GM12878 (cell line): ENCODE results near the gene POC5. TPM values are rescaled to one million over a fixed set of nuclear protein-coding genes. Genes with fewer than 3 reads are reported as not detected.

Experiments
- ATAC-seq: fragments of 200-7000 bp; cut with Tn5 transposase; 3 replicates; pipeline ENCODE4 v1.9.1; 2020; ENCODE audit warnings: mild to moderate bottlenecking, moderate library complexity
- BruUV-seq: library from RNA; stranded (reverse); fragments of 400-500 nt; replicated peaks from 2 replicates; lab custom pipeline; 2021; lab: Mats Ljungman, UMichigan
- CTCF ChIA-PET: fragments of 300-600 bp; sonication (Branson Sonifier 250); formaldehyde crosslinking; extraction: SDS; loops from one replicate; lab custom pipeline; 2021; ENCODE audit warnings: inconsistent platforms; lab: Yijun Ruan, JAX
- POLR2A ChIA-PET: fragments of 350-600 bp; formaldehyde crosslinking; extraction: SDS; loops from one replicate; lab custom pipeline; 2021; ENCODE audit warnings: inconsistent platforms; lab: Charles Lee
- RAD21 ChIA-PET: fragments of 300-600 bp; sonication (Branson Sonifier 250); formaldehyde crosslinking; loops from one replicate; lab custom pipeline; 2023; ENCODE audit warnings: antibody characterized with exemption; ENCODE audit not compliant: unreplicated experiment; lab: Charles Lee
- SMC1A ChIA-PET: fragments of 300-600 bp; sonication (Branson Sonifier 250); formaldehyde crosslinking; loops from one replicate; lab custom pipeline; 2023; ENCODE audit not compliant: unreplicated experiment, uncharacterized antibody; lab: Charles Lee
- DNase-seq: peaks from one replicate; pipeline ENCODE4 v3.0.0-alpha.2; 2011; ENCODE audit warnings: low read depth, low spot score
- FAIRE-seq: peaks from 3 replicates; lab custom pipeline; 2011; peaks lifted over from hg19 to GRCh38; lab: Jason Lieb, UNC
- H2AFZ ChIP-seq: 2 replicates; pipeline ENCODE4 v1.6.0; 2011; ENCODE audit warnings: low read depth, low read length, control low read depth; ENCODE audit not compliant: control insufficient read depth
- H3K27ac ChIP-seq: 2 replicates; pipeline ENCODE4 v1.5.1; 2011; ENCODE audit warnings: control low read depth; ENCODE audit not compliant: control insufficient read depth, insufficient read depth
- H3K27me3 ChIP-seq, 2 experiments: replicated peaks in 1 of 2; 2 replicates each; pipeline versions ENCODE4 v1.6.0 to v1.6.1; 2011; ENCODE audit warnings: low read length in 1 of 2; ENCODE audit not compliant: control insufficient read depth in 2 of 2, insufficient read depth in 2 of 2
- H3K36me3 ChIP-seq, 2 experiments: 2 replicates each; pipeline ENCODE4 v1.5.1; 2011; ENCODE audit warnings: low read length in 1 of 2; ENCODE audit not compliant: control insufficient read depth in 2 of 2, insufficient read depth in 2 of 2
- H3K4me1 ChIP-seq: 2 replicates; pipeline ENCODE4 v1.6.1; 2011; ENCODE audit warnings: mild to moderate bottlenecking, low read length, moderate library complexity, mixed read lengths; ENCODE audit not compliant: control insufficient read depth, insufficient read depth
- H3K4me2 ChIP-seq: 2 replicates; pipeline ENCODE4 v1.6.0; 2011; ENCODE audit warnings: control low read depth; ENCODE audit not compliant: control insufficient read depth, insufficient read depth
- H3K4me3 ChIP-seq: fragments of 200-600 bp; sonication (generic); 2 replicates; pipeline ENCODE4 v1.5.1; 2016
- H3K79me2 ChIP-seq: 2 replicates; pipeline ENCODE4 v1.6.0; 2011; ENCODE audit warnings: low read length; ENCODE audit not compliant: control insufficient read depth, insufficient read depth
- H3K9ac ChIP-seq: 2 replicates; pipeline ENCODE4 v1.8.0; 2011; ENCODE audit warnings: low read length, control low read depth, mixed read lengths; ENCODE audit not compliant: control insufficient read depth, insufficient read depth
- H3K9me3 ChIP-seq: replicated peaks from 3 replicates; pipeline ENCODE4 v1.5.1; 2011; ENCODE audit warnings: mild to moderate bottlenecking, low read length; ENCODE audit not compliant: control insufficient read depth, insufficient read depth
- H4K20me1 ChIP-seq: 2 replicates; pipeline ENCODE4 v1.6.0; 2011; ENCODE audit not compliant: control insufficient read depth, insufficient read depth
- CEBPB ChIP-seq, 2 experiments: fragments of 150-350 bp in 1 of 2; IDR thresholded peaks; 2 replicates each; pipeline ENCODE4 v1.6.1; 2012 to 2014; ENCODE audit warnings: low read depth in 2 of 2, low read length in 2 of 2, borderline replicate concordance in 1 of 2, inconsistent platforms in 1 of 2
- CHD4 ChIP-seq: fragments of 200-600 bp; sonication (generic); IDR thresholded peaks from 2 replicates; pipeline ENCODE4 v1.6.1; 2016; ENCODE audit warnings: mild to moderate bottlenecking
- GABPA ChIP-seq: IDR thresholded peaks from 2 replicates; pipeline ENCODE4 v1.6.1; 2014; ENCODE audit warnings: antibody characterized with exemption, low read depth, mild to moderate bottlenecking, inconsistent platforms
- MXI1 ChIP-seq: fragments of 150-350 bp; IDR thresholded peaks from 2 replicates; pipeline ENCODE4 v1.6.1; 2011; ENCODE audit warnings: low read depth, mild to moderate bottlenecking, inconsistent platforms, low read length, improper control_type of control experiment
- RCOR1 ChIP-seq: conservative IDR thresholded peaks from 2 replicates; pipeline ENCODE4 v1.6.1; 2012; ENCODE audit warnings: low read depth, low read length, improper control_type of control experiment
- SMAD1 ChIP-seq: fragments of 450-650 bp; IDR thresholded peaks from 2 replicates; pipeline ENCODE4 v1.6.1; 2018; ENCODE audit warnings: mild to moderate bottlenecking, low read depth; ENCODE audit not compliant: partially characterized antibody
- ZNF207 ChIP-seq: fragments of 450-650 bp; IDR thresholded peaks from 2 replicates; pipeline ENCODE4 v1.6.1; 2014; ENCODE audit warnings: antibody characterized with exemption, mild to moderate bottlenecking, borderline replicate concordance
- ZSCAN29 ChIP-seq: fragments of 450-650 bp; IDR thresholded peaks from 2 replicates; pipeline ENCODE4 v1.6.1; 2017; ENCODE audit warnings: mild to moderate bottlenecking, moderate library complexity
- WGBS: methylation state at CpG from one replicate; pipeline ENCODE4 v1.1.6; 2016; ENCODE audit warnings: low lambda C conversion rate; ENCODE audit not compliant: insufficient replicate concordance, insufficient coverage; ENCODE audit errors: missing lambda C conversion rate; 5-methylcytosine and 5-hydroxymethylcytosine counted together
- in situ Hi-C: fragments of 300-500 bp; cut with MboI; formaldehyde crosslinking; loops from 9 replicates; pipeline ENCODE4 v1.14.3; 2018; ENCODE audit warnings: mixed read lengths
- intact Hi-C: fragments of 100-400 bp; cut with micrococcal nuclease; formaldehyde crosslinking; loops from one replicate; pipeline ENCODE4 v1.14.2; 2022; ENCODE audit not compliant: unreplicated experiment
- polyA plus RNA-seq, 11 experiments: library from polyadenylated mRNA; depleted of rRNA in 4 of 11; unstranded in 6 of 11; stranded (reverse) in 5 of 11; fragments of >200 nt; fragmentation: Nextera tagmentation in 4 of 11; fragmentation: Illumina TruSeq in 1 of 11; extraction: Ambion mirVana in 4 of 11; extraction: Trizol in 1 of 11; gene quantifications; 1 replicate in 1 of 11; 2 replicates in 10 of 11; pipeline versions ENCODE4 v1.2.1 to v1.2.3, GENCODE V29; 2011 to 2016; ENCODE audit warnings: inconsistent platforms in 2 of 11, missing spikeins in 2 of 11, low read depth in 1 of 11
- total RNA-seq, 4 experiments: library from RNA; depleted of rRNA in 3 of 4; stranded (reverse); fragments of >200 nt in 3 of 4; fragmentation: Illumina TruSeq in 1 of 4; extraction: Trizol in 1 of 4; gene quantifications; 2 replicates each; pipeline versions ENCODE4 v1.2.1 to v1.2.3, GENCODE V29; 2013 to 2021
- TF ChIP-seq, protein P1 (sequence below): fragments of 450-650 bp; IDR thresholded peaks from 2 replicates; pipeline ENCODE4 v1.6.1; 2018; ENCODE audit warnings: mild to moderate bottlenecking, low read depth, moderate library complexity; ENCODE audit not compliant: partially characterized antibody
- TF ChIP-seq, protein P2 (sequence below): fragments of 450-650 bp; conservative IDR thresholded peaks from 2 replicates; pipeline ENCODE4 v1.6.1; 2017; ENCODE audit warnings: mild to moderate bottlenecking, moderate library complexity
- TF ChIP-seq, protein P3 (sequence below): fragments of 450-650 bp; IDR thresholded peaks from 2 replicates; pipeline ENCODE4 v1.6.1; 2014; ENCODE audit warnings: mild to moderate bottlenecking

POC5 gene
- total and polyA plus RNA-seq, 10 of the 15 experiments (the other 5 are each of a cell fraction or from before 2014, with no cell fraction given), result 13.1 to 25.6 (median 21.8) TPM

- H3K79me2 ChIP-seq, result no peaks in the 10 kb centered on the region
- no peak for DNase-seq
- FAIRE-seq, result no peak
- H3K27ac ChIP-seq, result no peak overlapping the region
- intact Hi-C loops (loop anchor here (5.0 to 10.0 kb wide), 2 partner anchors 154 to 252 kb away; partner anchors contain the start of genes CERT1 and POLK), in situ Hi-C loops (loop anchor here (5.0 kb wide), 1 partner anchor 430 kb away; the partner anchor contains the start of gene ANKRD31)
- POLR2A ChIA-PET, result no interaction called here
- WGBS, result 79% methylated on average over 6 of the region's 6 CpGs
- H3K4me3 ChIP-seq, result no peak overlapping the region
- H3K27me3 ChIP-seq, result no peaks in the 10 kb centered on the region
- H3K9ac ChIP-seq, result no peak overlapping the region
- TF ChIP-seq CEBPB (IDR thresholded peaks at IDR 0.05; ENCODE audit: borderline replicate concordance in 1 of 2, low read depth in 2 of 2, low read length in 2 of 2) (no peak), RCOR1 (no peak), SMAD1 (no peak), GABPA (no peak), MXI1 (no peak), ZSCAN29 (no peak), CHD4 (no peak), ZNF207 (no peak)
- TF ChIP-seq, protein P1, sequence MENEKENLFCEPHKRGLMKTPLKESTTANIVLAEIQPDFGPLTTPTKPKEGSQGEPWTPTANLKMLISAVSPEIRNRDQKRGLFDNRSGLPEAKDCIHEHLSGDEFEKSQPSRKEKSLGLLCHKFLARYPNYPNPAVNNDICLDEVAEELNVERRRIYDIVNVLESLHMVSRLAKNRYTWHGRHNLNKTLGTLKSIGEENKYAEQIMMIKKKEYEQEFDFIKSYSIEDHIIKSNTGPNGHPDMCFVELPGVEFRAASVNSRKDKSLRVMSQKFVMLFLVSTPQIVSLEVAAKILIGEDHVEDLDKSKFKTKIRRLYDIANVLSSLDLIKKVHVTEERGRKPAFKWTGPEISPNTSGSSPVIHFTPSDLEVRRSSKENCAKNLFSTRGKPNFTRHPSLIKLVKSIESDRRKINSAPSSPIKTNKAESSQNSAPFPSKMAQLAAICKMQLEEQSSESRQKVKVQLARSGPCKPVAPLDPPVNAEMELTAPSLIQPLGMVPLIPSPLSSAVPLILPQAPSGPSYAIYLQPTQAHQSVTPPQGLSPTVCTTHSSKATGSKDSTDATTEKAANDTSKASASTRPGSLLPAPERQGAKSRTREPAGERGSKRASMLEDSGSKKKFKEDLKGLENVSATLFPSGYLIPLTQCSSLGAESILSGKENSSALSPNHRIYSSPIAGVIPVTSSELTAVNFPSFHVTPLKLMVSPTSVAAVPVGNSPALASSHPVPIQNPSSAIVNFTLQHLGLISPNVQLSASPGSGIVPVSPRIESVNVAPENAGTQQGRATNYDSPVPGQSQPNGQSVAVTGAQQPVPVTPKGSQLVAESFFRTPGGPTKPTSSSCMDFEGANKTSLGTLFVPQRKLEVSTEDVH, result no peak
- TF ChIP-seq, protein P2, sequence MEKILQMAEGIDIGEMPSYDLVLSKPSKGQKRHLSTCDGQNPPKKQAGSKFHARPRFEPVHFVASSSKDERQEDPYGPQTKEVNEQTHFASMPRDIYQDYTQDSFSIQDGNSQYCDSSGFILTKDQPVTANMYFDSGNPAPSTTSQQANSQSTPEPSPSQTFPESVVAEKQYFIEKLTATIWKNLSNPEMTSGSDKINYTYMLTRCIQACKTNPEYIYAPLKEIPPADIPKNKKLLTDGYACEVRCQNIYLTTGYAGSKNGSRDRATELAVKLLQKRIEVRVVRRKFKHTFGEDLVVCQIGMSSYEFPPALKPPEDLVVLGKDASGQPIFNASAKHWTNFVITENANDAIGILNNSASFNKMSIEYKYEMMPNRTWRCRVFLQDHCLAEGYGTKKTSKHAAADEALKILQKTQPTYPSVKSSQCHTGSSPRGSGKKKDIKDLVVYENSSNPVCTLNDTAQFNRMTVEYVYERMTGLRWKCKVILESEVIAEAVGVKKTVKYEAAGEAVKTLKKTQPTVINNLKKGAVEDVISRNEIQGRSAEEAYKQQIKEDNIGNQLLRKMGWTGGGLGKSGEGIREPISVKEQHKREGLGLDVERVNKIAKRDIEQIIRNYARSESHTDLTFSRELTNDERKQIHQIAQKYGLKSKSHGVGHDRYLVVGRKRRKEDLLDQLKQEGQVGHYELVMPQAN, result no peak
- TF ChIP-seq, protein P3, sequence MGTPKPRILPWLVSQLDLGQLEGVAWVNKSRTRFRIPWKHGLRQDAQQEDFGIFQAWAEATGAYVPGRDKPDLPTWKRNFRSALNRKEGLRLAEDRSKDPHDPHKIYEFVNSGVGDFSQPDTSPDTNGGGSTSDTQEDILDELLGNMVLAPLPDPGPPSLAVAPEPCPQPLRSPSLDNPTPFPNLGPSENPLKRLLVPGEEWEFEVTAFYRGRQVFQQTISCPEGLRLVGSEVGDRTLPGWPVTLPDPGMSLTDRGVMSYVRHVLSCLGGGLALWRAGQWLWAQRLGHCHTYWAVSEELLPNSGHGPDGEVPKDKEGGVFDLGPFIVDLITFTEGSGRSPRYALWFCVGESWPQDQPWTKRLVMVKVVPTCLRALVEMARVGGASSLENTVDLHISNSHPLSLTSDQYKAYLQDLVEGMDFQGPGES, result no peak
- no peak overlapping the region for H2AFZ ChIP-seq
- CTCF ChIA-PET, result interaction anchor here (0.6 to 2.8 kb wide), 7 partner anchors 10 to 431 kb away, joined by 3 to 9 read pairs (median 3); partner anchors contain the start of gene ANKRD31
- H3K4me1 ChIP-seq, result peaks cover 10% of the 10 kb centered on the region
- no peak overlapping the region for H3K4me2 ChIP-seq
- no peak for ATAC-seq
- no peaks in the 10 kb centered on the region for H3K9me3 ChIP-seq
- SMC1A ChIA-PET, result interaction anchor here (0.9 to 2.8 kb wide), 7 partner anchors 10 to 430 kb away, joined by 3 to 13 read pairs (median 4); partner anchors contain the start of gene ANKRD31
- RAD21 ChIA-PET, result interaction anchor here (1.2 to 1.3 kb wide), 2 partner anchors 91 to 97 kb away, joined by 4 read pairs; no protein-coding TSS in a partner anchor
- no TSS peak for BruUV-seq
- no peaks in the 10 kb centered on the region for H4K20me1 ChIP-seq
- no peaks in the 10 kb centered on the region for H3K36me3 ChIP-seq
These were observed 50.4 kb downstream of the POC5 start for GRCh38 chr5:75666801-75667200.
